Muscle of back (tissue), 10 donors: ENCODE measurements around the gene NUP62. TPM values are rescaled to one million over a fixed set of nuclear protein-coding genes. Genes with fewer than 3 reads are reported as not detected.

Source experiments
- polyA plus RNA-seq, 10 donors: library from polyadenylated mRNA; unstranded; fragments of 120-200 nt; gene quantifications; one replicate each; pipeline ENCODE4 v1.2.1, GENCODE V29; 2013; ENCODE audit not compliant: insufficient read length in 10 of 10

NUP62 gene
- polyA plus RNA-seq, 10 donors = 39.3 to 61.8 (median 47.7) TPM

Other genes starting within 250 kb of the NUP62 start
- gene ADM5, start 239.9 kb downstream of the NUP62 start, polyA plus RNA-seq = 1 to 10 TPM in 4 of 10 donors, under 1 TPM in 6; 0.47 to 1.4 (median 0.93) TPM
- 10 to 100 TPM in 3 of 10 donors, 1 to 10 TPM in 7; 7.0 to 21.4 (median 9.7) TPM for gene CPT1C, start 238.4 kb downstream of the NUP62 start, polyA plus RNA-seq
- gene TSKS, start 166.2 kb downstream of the NUP62 start, polyA plus RNA-seq = 1 to 10 TPM in 2 of 10 donors, under 1 TPM in 8; 0.39 to 1.2 (median 0.81) TPM
- 10 to 100 TPM; 47.9 to 61.1 (median 54.5) TPM for gene AP2A1, start 162.5 kb downstream of the NUP62 start, polyA plus RNA-seq
- gene FUZ, start 116.2 kb downstream of the NUP62 start, polyA plus RNA-seq = 10 to 100 TPM; 13.3 to 21.5 (median 16.0) TPM
- 10 to 100 TPM; 22.4 to 33.5 (median 29.0) TPM for gene MED25, start 111.2 kb downstream of the NUP62 start, polyA plus RNA-seq
- gene PTOV1, start 78.3 kb downstream of the NUP62 start, polyA plus RNA-seq = 100 to 1,000 TPM; 162 to 212 (median 191) TPM
- gene PNKP, start 61.9 kb downstream of the NUP62 start, polyA plus RNA-seq = 10 to 100 TPM; 17.2 to 41.4 (median 26.2) TPM
- 10 to 100 TPM; 27.4 to 39.4 (median 32.2) TPM for gene AKT1S1, start 52.1 kb downstream of the NUP62 start, polyA plus RNA-seq
- 10 to 100 TPM; 28.2 to 39.9 (median 31.9) TPM for gene TBC1D17, start 51.8 kb downstream of the NUP62 start, polyA plus RNA-seq
- gene IL4I1, start 32.6 kb downstream of the NUP62 start, polyA plus RNA-seq = 1 to 10 TPM in 3 of 10 donors, under 1 TPM in 7; 0.46 to 1.2 (median 0.81) TPM
- 10 to 100 TPM; 14.5 to 30.1 (median 23.7) TPM for gene ATF5, start 299 bp downstream of the NUP62 start, polyA plus RNA-seq
- gene SIGLEC11, start 31.7 kb upstream of the NUP62 start, polyA plus RNA-seq = 1 to 10 TPM in 2 of 10 donors, under 1 TPM in 8; 0.51 to 1.2 (median 0.80) TPM
- 10 to 100 TPM; 15.1 to 23.0 (median 19.6) TPM for gene VRK3, start 95.9 kb upstream of the NUP62 start, polyA plus RNA-seq
- gene ZNF473, start 96.5 kb upstream of the NUP62 start, polyA plus RNA-seq = 1 to 10 TPM; 6.2 to 9.0 (median 7.5) TPM
- gene IZUMO2, start 233.8 kb upstream of the NUP62 start, polyA plus RNA-seq = not detected